ENCODE results near the gene REXO1.

Gene REXO1

GRCh38 chr19:1828279-1829238, 19.7 kb downstream of the REXO1 start:
- DNase-seq, result no peak

- no peak for DNase-seq
Measured at GRCh38 chr19:1827566-1828278, 20.6 kb downstream of the REXO1 start.

GRCh38 chr19:1826557-1827521, 21.4 kb downstream of the REXO1 start:
- DNase-seq, result no peak

GRCh38 chr19:1825909-1826556, 22.2 kb downstream of the REXO1 start:
- DNase-seq, result peak; percentile 69 to 86 (median 76)

GRCh38 chr19:1824252-1824622, 24.0 kb downstream of the REXO1 start:
- DNase-seq, result no peak

- no peak for DNase-seq
Measured at GRCh38 chr19:1823539-1824251, 24.6 kb downstream of the REXO1 start.

- DNase-seq, result no peak
Measured at GRCh38 chr19:1823020-1823419, 25.3 kb downstream of the REXO1 start.

- no peak for DNase-seq
Measured at GRCh38 chr19:1822210-1822609, 26.1 kb downstream of the REXO1 start.

- DNase-seq, result no peak
Measured at GRCh38 chr19:1819341-1820255, 28.7 kb downstream of the REXO1 start.

- no peak for DNase-seq
Measured at GRCh38 chr19:1818549-1819195, 29.6 kb downstream of the REXO1 start.

GRCh38 chr19:1817553-1818179, 30.6 kb downstream of the REXO1 start:
- no peak for DNase-seq

GRCh38 chr19:1816530-1817298, 31.6 kb downstream of the REXO1 start:
- DNase-seq, result no peak

- DNase-seq, result no peak
Measured at GRCh38 chr19:1815605-1816529, 32.4 kb downstream of the REXO1 start.

- no peak for DNase-seq
Measured at GRCh38 chr19:1814833-1815604, 33.3 kb downstream of the REXO1 start.

GRCh38 chr19:1814391-1814790, 33.9 kb downstream of the REXO1 start:
- DNase-seq, result no peak

Measured in suppressor macrophage (primary cell).